A549 (cell line): ENCODE results near the gene SBF2.

ENCODE experiments used
- CBX2 ChIP-seq: fragments of 200-600 bp; sonication (generic); IDR thresholded peaks from 2 replicates; pipeline ENCODE4 v1.6.1; 2016; ENCODE audit warnings: low read depth, mild to moderate bottlenecking, borderline replicate concordance
- CBX8 ChIP-seq: fragments of 200-600 bp; sonication (generic); IDR thresholded peaks from 2 replicates; pipeline ENCODE4 v1.6.1; 2016
- CHD2 ChIP-seq: fragments of 150-350 bp; IDR thresholded peaks from 2 replicates; pipeline ENCODE4 v1.6.1; 2014; ENCODE audit warnings: low read length; ENCODE audit not compliant: partially characterized antibody
- CTCF ChIP-seq: fragments of >200 bp; sonication (Bioruptor Twin); formaldehyde crosslinking; IDR thresholded peaks from 3 replicates; pipeline ENCODE4 v1.5.1; 2016
- EHMT2 ChIP-seq: fragments of 200-600 bp; sonication (generic); IDR thresholded peaks from 2 replicates; pipeline ENCODE4 v1.6.1; 2016; ENCODE audit warnings: antibody characterized with exemption, low read depth, mild to moderate bottlenecking, moderate library complexity
- EP300 ChIP-seq, 2 experiments: fragments of >200 bp; sonication (Bioruptor Twin); formaldehyde crosslinking; IDR thresholded peaks; 2 replicates in 1 of 2; 3 replicates in 1 of 2; pipeline ENCODE4 v1.6.1; 2016 to 2017
- HMGXB4 ChIP-seq: fragments of 250-450 bp; sonication (Bioruptor Pico); IDR thresholded peaks from 2 replicates; pipeline ENCODE4 v1.5.0; 2021; ENCODE audit warnings: mild to moderate bottlenecking, moderate library complexity, borderline replicate concordance
- HOXB13 ChIP-seq: fragments of 250-450 bp; sonication (Bioruptor Pico); IDR thresholded peaks from 2 replicates; pipeline ENCODE4 v1.5.0; 2020; ENCODE audit warnings: low read depth, mild to moderate bottlenecking, moderate library complexity
- POLR2A ChIP-seq: IDR thresholded peaks from 2 replicates; pipeline ENCODE4 v1.6.1; 2012; ENCODE audit warnings: mild to moderate bottlenecking, low read length
- RNF2 ChIP-seq: fragments of 200-600 bp; sonication (generic); IDR thresholded peaks from 2 replicates; pipeline ENCODE4 v1.6.1; 2016; ENCODE audit warnings: low read depth, mild to moderate bottlenecking, antibody characterized with exemption, moderate library complexity, borderline replicate concordance
- USF2 ChIP-seq: fragments of 450-650 bp; IDR thresholded peaks from 2 replicates; pipeline ENCODE4 v1.6.1; 2014; ENCODE audit warnings: antibody characterized with exemption
- TF ChIP-seq, protein P1 (sequence below): fragments of 200-600 bp; sonication (generic); IDR thresholded peaks from 2 replicates; pipeline ENCODE4 v1.6.1; 2016; ENCODE audit warnings: antibody characterized with exemption, mild to moderate bottlenecking, moderate library complexity

- no peak for TF ChIP-seq CHD2
- no peak for TF ChIP-seq HMGXB4 (CRISPR knock-in tag)
- no peak for TF ChIP-seq EHMT2
- no peak for TF ChIP-seq USF2
- TF ChIP-seq CBX8 = no peak
- TF ChIP-seq RNF2 = no peak
- TF ChIP-seq CTCF = no peak
- TF ChIP-seq CBX2 = no peak
- TF ChIP-seq, protein P1, sequence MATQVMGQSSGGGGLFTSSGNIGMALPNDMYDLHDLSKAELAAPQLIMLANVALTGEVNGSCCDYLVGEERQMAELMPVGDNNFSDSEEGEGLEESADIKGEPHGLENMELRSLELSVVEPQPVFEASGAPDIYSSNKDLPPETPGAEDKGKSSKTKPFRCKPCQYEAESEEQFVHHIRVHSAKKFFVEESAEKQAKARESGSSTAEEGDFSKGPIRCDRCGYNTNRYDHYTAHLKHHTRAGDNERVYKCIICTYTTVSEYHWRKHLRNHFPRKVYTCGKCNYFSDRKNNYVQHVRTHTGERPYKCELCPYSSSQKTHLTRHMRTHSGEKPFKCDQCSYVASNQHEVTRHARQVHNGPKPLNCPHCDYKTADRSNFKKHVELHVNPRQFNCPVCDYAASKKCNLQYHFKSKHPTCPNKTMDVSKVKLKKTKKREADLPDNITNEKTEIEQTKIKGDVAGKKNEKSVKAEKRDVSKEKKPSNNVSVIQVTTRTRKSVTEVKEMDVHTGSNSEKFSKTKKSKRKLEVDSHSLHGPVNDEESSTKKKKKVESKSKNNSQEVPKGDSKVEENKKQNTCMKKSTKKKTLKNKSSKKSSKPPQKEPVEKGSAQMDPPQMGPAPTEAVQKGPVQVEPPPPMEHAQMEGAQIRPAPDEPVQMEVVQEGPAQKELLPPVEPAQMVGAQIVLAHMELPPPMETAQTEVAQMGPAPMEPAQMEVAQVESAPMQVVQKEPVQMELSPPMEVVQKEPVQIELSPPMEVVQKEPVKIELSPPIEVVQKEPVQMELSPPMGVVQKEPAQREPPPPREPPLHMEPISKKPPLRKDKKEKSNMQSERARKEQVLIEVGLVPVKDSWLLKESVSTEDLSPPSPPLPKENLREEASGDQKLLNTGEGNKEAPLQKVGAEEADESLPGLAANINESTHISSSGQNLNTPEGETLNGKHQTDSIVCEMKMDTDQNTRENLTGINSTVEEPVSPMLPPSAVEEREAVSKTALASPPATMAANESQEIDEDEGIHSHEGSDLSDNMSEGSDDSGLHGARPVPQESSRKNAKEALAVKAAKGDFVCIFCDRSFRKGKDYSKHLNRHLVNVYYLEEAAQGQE = no peak
- no peak for TF ChIP-seq POLR2A
- TF ChIP-seq EP300 (IDR thresholded peaks at IDR 0.05) = no peak
- TF ChIP-seq HOXB13 = no peak
Measured at GRCh38 chr11:9756878-9757277, 537.1 kb downstream of the SBF2 start.
